HT1080 (cell line): ENCODE results near the gene TAL1. TPM values are rescaled to one million over a fixed set of nuclear protein-coding genes. Genes with fewer than 3 reads are reported as not detected.
A peak's percentile ranks its signal among the peaks of the same experiment; 100 is the strongest.

Experiments used
- DNase-seq: peaks from one replicate; pipeline ENCODE4 v3.0.0-alpha.2; 2015; ENCODE audit warnings: low read depth
- total RNA-seq: library from RNA; depleted of rRNA; stranded (reverse); fragments of >200 nt; shearing (Covaris generic); gene quantifications from 2 replicates; pipeline ENCODE4 v1.2.3, GENCODE V29; 2014

TAL1 gene
- total RNA-seq, 1 experiment from 2014 or later = 0.03 TPM

DNA sequence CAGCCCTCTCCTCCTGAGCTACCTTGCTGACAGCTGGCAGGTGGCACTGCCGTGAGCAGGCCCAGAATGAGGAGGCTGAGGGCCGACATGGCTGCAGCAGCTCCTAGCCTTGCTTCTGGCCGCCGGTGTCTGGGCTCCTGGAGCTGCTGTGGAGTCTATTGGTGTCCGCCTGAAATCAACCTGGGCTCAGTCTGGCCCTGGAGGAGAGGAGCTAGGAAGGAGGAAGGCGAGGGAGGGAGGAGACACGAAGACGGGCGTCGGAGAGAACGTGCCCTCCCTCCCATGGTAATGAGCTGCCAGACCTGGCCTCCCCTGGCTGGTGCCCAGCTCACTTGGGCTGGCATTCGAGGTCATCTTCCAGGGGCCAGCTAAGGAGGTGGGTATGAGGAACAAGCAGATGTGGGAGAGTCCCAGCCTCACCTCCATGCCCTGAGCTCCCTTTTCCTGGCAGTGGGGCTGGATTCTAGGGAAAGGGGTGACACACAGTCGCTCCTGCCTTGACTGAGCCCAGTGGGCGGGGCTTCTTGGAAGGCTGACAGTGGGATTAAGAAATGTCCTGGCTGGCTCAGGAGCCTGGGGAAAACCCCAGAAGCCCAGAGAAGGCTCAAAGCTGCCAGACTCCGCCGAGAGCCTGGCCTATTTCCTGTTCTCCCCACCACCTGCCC lies 42.0 kb downstream of the TAL1 start, which contains the start of gene PDZK1IP1:
Gene PDZK1IP1, minus strand, starts transcription at position 193 of the 665 bp plus-strand sequence. Its CDS starts 104 bp downstream, at position 89.
- DNase-seq = peak; percentile 56

DNA sequence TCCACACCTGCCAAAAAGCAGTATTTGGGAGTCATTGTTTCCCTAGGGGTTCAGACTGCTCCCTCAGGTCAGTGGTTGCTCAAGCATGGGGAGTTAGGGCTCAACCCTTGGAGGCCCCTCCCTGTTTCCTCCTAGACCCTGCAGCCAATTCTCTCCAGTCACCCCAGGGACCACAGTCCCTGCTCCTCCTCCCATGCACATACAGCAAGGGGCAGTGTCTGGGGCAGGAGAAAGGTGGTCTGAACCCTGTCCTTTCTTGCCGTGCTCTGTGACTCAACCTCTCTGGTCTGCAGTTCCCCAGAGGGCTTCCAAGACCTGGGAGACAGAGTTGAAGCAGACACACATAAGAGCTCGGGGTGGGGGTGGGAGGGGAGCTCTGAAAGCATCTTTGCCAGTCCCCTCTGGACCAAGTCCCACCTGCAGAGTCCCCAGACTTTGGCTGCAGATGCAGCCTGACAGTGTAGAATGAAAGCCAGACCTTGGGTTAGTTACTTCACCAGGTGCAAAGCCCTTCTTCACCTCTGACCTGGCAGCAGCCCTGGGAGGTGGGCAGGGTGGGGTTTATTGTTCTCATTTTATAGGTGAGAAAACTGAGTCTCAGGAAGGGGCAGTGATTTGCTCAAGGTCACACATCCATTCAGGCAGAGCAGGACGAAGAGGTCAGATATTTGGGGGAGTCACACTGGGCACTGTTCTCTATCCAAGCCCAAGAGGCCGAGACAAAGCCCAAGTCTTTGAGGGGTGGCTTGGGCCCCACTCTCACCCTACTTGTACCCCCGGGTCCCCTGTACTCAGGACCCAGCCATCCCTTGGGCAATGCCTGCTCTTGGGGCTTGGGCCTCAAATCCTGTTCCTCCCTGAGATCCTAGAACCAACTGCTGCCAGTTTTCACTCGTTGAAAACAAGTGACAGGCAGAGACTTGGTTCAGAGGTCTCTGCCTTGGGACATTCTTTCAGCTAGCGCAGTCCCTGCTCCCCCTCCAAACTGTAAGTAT lies 42.9 kb downstream of the TAL1 start:
- no peak for DNase-seq

- no peak for DNase-seq
Observed at GRCh38 chr1:47187926-47188250, 44.1 kb downstream of the TAL1 start.

DNA sequence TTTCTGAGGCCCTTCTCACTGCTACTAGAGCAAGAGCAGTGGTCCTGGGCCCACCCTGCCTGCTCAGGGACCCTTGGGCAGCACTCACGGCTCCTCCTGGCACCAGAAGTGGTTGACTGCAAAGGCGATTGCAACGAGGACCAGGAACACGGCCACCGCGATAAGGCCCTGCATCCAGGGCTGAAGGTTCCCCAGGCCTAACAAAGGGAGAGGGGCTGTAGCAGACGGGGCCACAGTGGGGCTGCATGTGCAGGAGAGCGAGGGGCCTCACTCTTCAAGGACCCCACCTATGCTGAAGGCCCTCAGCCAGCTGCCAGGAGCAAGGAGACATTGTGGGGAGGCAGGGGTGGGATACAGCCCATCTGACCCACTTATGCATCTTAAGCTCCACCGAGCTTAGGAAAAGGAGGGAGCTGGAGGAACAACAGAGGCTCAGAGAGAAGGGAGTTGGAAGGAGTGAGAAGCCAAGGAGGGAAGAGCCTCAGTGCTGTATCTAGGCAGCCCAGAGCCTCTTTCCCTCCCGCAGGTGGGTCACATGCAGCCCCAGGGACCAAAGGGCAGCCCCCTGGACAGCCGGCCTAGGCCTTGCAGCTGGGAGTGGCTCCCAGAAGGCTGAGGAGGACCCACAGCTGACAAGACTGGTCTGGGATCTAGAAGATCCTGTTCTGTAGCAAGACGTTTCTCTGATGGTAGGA lies 44.6 kb downstream of the TAL1 start:
- no peak for DNase-seq

DNA sequence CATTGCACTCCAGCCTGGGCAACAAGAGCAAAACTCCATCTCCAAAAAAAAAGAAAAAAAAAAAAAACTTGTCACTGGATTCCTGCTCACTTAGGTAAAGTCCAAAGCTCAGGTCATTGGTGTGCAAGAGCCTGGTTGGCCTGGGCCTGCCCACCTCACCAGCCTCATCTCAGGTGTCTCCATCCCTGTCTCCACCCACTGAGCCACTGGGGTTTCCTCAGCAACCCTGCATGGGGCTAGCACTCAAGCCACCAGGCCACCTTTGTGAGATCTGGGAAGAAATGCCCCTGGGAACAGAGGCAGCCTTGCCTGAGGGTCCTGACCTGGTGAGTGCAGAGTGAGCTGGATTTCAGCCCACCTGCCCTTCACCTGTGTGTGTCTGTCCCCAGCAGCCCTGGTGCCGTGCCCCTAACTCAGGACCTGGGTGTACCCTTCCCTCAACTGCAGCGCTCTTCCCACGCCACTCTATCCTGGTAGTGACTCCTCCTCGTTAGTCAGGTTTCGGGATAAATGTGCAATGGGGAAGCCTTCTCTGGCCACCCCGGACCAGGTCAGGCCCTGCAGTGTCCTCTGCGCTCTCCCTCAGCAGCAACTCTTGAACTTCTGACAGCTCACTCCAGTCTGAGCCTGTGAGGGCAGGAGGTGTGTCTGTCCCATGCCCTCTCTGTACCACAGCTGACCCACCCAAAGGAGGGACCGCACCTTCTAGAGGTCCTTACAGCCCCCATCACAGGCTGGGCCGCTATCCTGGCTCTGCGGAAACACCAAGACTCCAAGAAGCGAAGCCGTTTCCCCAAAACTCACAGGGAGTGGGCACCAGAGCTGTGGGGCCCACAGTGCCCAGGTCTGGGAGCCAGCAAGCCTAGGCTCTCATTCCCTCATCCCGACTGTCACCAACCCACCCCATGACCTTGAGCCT lies 45.5 kb downstream of the TAL1 start:
- DNase-seq = no peak

DNA sequence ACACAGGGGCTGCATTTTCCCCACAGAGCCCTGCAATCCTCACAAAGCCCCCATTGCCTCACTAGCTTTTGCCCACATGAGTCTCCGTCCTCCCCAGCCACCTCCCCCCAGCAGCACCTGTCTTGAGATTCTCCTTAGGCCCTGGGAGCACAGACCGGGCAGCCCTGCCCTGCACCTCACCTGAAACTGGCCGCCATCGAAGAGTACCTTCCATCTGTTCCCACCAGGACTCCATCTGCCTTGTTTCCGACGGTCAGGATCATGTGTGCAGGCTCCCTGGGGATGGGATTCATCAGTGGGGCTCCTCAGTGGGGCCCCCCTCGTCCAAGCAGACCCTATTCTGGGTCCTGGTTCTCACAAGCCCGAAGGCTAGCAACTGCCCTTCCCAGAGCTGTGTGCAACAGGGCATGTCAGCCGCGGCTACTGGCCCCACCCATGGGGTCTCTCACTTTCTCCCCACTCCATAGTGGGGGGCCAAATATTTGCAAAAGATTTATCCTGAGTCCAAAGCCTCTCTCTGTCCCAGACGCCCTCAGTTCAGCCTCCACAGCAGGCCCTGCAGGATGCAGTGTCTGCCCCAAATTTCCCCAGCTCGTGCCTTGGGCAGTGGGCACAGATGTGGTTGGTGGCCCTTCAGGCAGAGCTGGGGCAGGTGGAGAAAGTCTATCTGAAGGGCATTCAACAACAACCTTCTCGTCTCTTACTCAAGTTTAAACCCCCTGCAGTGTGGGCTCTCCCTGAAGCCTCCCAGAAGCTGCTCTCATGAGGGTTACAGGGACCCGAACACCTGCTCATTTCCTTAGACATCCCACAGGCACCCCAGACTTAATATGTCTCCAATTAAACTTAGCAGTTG lies 47.0 kb downstream of the TAL1 start:
- no peak for DNase-seq

DNA sequence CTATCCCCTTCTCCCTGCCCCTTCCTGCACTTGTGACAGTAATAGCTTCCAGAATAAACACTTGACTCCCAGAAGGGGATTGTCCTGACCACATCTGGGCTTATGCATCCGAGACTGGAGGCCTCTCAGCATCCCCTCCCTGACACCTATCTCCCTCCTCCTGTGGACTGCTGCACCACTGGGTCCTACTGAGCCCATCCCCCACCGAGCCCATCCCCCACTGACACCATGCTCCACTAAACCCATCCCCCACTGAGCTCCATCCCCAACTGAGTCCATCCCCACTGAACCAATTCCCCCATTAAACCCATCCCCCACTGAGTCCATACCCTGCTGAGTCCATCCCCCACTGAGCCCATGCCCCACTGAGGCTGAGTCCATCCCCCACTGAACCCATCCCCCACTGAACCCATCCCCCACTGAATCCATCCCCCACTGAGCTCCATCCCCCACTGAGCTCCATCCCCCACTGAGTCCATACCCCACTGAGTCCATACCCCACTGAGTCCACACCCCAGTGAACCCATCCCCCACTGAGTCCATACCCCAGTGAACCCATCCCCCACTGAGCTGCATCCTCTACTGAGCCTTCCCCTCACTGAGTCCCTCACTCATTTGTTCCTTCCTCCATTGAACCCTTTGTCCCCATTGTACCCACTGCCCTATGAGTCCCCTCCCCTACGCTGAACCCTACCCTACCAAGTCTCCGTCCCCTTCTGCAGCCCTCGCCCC lies 47.8 kb downstream of the TAL1 start:
- peak; percentile 23 for DNase-seq

- no peak for DNase-seq
Observed at GRCh38 chr1:47183308-47184089, 48.5 kb downstream of the TAL1 start.

GRCh38 chr1:47182676-47183235 lies 49.3 kb downstream of the TAL1 start:
- DNase-seq = no peak

DNA sequence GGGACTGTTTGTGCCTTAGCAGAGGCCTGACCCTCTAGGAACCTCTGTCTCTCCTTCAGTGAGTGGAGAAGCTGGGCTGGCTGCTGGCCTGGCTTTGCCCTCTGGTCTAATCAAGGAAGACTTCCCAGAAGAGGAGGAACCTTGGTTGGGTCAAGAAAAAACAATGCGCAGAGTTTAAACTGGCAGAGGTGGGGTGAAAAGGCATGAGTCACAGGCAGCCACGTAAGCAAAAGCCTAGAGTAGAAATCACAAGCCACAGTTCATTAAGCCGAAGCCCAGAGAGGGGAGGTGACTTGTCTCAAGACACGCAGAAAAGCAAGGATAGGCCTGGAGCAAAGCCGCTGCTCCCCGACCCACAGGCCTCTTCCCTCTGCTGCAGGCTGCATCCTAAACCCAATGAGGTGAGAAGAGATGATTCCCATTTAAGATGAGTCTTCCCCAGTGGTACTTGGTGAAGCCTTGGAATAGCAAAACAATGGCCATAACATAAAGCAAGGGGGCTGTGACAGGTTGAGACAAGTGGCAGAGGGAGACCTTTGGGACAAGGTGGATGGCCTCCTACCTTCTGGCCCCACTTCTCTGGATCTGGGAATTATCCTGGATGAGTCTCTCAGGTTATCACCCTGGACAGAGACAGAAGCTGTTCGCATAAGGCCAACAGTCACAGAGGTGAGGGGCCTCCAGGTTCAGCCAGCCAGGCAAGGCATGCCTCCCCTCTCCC lies 49.9 kb downstream of the TAL1 start:
- DNase-seq = peak; percentile 83

GRCh38 chr1:47181095-47181954 lies 50.7 kb downstream of the TAL1 start:
- DNase-seq = no peak

DNA sequence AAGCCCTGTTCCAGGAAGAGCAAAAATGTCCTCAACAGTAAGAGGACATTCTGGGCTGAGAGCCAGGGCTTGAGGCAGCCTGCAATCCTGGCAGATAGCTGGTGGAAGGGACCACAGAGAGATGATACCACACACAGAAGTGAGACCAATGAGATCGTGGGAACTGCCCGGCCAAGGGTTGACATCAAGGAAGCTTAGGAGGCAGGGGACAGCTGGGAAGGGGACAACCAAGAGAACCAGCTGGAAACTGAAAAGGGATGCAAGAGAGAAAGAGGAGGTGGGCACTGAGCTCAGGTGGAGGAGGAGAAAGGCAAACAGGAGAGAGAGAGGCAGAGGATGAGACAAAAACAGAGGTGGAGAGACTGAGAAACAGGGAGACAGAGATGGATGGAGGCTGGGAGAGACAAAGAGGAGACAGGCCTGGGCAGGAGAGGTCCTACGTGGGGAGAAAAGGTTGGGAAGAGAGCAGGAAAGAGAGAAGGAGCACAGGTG lies 51.4 kb downstream of the TAL1 start:
- no peak for DNase-seq

DNA sequence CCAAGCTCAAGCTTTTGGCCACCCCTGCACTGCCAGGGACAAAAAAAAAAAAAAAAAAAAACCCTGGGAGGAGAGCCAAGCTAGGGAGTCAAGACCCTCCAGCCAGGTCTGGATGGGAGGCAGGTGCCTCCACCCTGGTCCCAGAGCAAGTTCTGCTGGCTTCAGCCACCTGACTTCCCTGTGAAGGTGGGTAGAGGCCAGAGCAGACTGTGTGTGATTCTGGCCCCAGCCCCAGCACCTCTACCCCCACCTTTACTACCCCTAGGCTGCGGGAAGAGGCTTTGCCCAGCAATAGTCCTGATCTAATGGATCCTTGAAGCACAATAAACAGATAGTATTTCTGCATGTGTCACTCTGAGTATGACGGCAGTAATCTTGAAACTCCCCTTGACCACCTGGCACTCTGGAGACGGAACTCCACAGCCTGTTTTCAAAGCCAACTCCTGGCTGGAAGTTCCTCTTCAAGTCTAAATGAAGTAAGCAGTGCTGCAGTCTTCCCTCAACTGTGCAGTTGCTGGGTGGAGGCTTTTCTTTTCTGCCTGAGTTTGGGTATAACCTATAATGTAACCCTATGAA lies 51.9 kb downstream of the TAL1 start:
- no peak for DNase-seq

DNA sequence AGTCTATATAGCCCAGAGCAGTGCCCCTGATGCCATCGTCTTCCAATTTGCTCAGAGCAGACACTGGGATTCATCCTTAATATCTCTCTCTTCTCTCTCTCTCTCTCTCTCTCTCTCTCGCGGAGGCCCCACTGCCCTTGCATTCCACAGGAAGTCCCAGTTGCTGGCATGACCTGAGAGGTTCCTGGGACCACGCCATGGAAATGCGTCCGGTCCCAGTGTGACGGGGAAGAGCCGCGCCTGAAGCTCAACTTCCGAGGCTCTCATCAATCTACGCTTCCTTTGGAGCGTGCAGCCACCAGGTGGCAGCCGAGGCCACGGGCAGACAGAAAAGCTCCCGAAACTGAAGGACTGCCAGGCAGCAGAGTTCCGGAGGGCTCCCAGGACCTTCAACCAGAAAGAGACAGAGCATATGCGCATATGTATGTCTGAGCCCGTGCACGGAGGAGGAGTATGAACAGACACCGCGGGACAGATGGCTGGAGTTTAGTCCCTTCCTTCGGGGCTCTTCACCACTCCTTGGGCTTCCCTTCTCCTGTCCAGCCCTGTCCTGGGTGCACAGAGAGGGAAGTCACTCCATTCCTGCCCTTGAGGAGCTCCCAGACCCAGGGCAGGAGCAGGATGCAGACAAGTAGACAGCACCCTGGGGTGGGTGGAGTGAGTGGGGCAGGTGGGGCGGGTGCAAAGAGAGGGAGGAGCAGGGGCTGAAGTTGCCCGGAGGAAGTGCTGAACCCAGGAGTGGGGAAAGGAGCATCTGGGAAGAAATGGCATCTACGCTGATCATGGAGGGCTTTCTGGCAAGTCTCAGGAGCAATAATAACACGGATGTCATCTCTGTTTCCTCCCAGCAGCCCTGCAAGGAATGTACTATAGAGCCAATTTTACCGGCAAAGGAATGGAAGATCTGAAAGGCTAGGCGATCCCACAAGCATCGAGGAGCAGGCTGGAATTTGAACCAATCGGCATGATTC lies 52.7 kb downstream of the TAL1 start:
- peak; percentile 95 for DNase-seq

DNA sequence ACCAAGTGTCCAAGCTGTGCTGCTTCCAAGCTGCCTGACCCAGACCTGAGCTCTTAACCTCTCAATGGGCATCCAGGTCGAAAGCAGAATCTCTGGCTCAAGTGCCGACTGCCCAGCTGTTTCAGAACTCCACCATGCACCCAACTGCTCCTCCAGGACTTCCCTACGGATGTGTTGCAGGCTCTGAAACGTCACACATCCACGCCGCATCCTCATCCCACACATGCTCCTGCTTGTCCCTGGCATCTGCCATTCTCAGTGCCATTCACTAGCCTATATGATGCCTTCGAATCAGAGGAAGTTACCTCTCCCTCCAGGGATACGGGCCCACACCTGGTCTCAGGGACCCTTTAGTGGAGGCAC lies 53.4 kb downstream of the TAL1 start:
- DNase-seq = no peak
